ENCODE data around the gene GALNT10. TPM values are rescaled to one million over a fixed set of nuclear protein-coding genes. Genes with fewer than 3 reads are reported as not detected.
"Not testable (repeated sequence)": the region's sequence is repeated elsewhere in the genome, so short reads cannot be mapped to it uniquely, and the experiment has no call there.

Gene GALNT10
- polyA plus RNA-seq, 1 of the 3 experiments (the other 2 are of a cell fraction), result 56.3 TPM

- H3K9ac ChIP-seq, result no peak overlapping the region
Observed at GRCh38 chr5:154358516-154359220, 168.1 kb downstream of the GALNT10 start.

GRCh38 chr5:154359221-154359573 is 168.7 kb downstream of the GALNT10 start:
- Histone ChIP-seq H3K79me2 (ENCODE audit: insufficient read depth) (peaks cover 61% of the 10 kb centered on the region), H3K9me2 (no peaks in the 10 kb centered on the region), H3K9me3 (no peaks in the 10 kb centered on the region), H3F3A (replicated peaks; ENCODE audit: insufficient read depth) (peaks cover 5% of the 10 kb centered on the region), H3K36me3 (replicated peaks in 1 of 2; ENCODE audit: control insufficient read depth in 1 of 2, insufficient read depth in 2 of 2, low read length in 1 of 2) (peaks cover 3% of the 10 kb centered on the region in 2 experiments), H3K4me2 (no peak overlapping the region), H2AFZ (ENCODE audit: low read depth) (no peak overlapping the region), H3K4me1 (ENCODE audit: control insufficient read depth in 1 of 2, insufficient read depth in 2 of 2, low read depth in 1 of 2, low read length in 1 of 2) (peaks cover 8 to 29% of the 10 kb centered on the region in 2 experiments), H3K27ac (ENCODE audit: low read depth in 2 of 2, low read length in 1 of 2) (no peak overlapping the region), H3K27me3 (ENCODE audit: insufficient read depth) (no peaks in the 10 kb centered on the region), H3K4me3 (ENCODE audit: low read depth in 2 of 2, low read length in 1 of 2) (no peak overlapping the region), H3K9ac (no peak overlapping the region), H4K20me1 (ENCODE audit: insufficient read depth) (no peaks in the 10 kb centered on the region)
- TF ChIP-seq FOSL2 (IDR thresholded peaks at IDR 0.05; ENCODE audit: borderline replicate concordance, low read depth) (no peak), JUND (IDR thresholded peaks at IDR 0.05) (no peak), POLR2AphosphoS5 (IDR thresholded peaks at IDR 0.05; ENCODE audit: low read depth, low read length) (no peak), RFX5 (IDR thresholded peaks at IDR 0.05; ENCODE audit: low read length) (no peak), RAD21 (IDR thresholded peaks at IDR 0.05; ENCODE audit: low read length) (no peak), GABPA (IDR thresholded peaks at IDR 0.05; ENCODE audit: low read depth) (no peak), MEF2A (IDR thresholded peaks at IDR 0.05; ENCODE audit: borderline replicate concordance, low read depth) (no peak), MAX (IDR thresholded peaks at IDR 0.05; ENCODE audit: low read depth) (no peak), NRF1 (IDR thresholded peaks at IDR 0.05; ENCODE audit: low read depth, low read length) (no peak), GATA2 (CRISPR knock-in tag; IDR thresholded peaks at IDR 0.05) (no peak), ELF1 (IDR thresholded peaks at IDR 0.05) (no peak), ZBTB33 (IDR thresholded peaks at IDR 0.05; ENCODE audit: borderline replicate concordance, low read depth) (no peak), IRF3 (IDR thresholded peaks at IDR 0.05; ENCODE audit: low read depth, low read length) (no peak), RCOR1 (IDR thresholded peaks at IDR 0.05; ENCODE audit: low read length) (no peak), TCF12 (IDR thresholded peaks at IDR 0.05) (no peak), RXRA (IDR thresholded peaks at IDR 0.05; ENCODE audit: borderline replicate concordance, low read depth) (no peak), USF2 (IDR thresholded peaks at IDR 0.05; ENCODE audit: borderline replicate concordance, low read depth, low read length) (no peak), YY1 (IDR thresholded peaks at IDR 0.05; ENCODE audit: low read depth) (no peak)
- peak; percentile 48 for DNase-seq
- POLR2A ChIA-PET, result no interaction called here
- WGBS (ENCODE audit: low lambda C conversion rate), result 75% methylated on average over 4 of the region's 4 CpGs
- CTCF ChIA-PET, result interaction anchor here (1.4 kb wide), 1 partner anchor 44 kb away, joined by 3 read pairs; no protein-coding TSS in a partner anchor

More at GRCh38 chr5:154358516-154359220, 168.1 kb downstream of the GALNT10 start:
- Histone ChIP-seq H3K36me3 (replicated peaks in 1 of 2; ENCODE audit: control insufficient read depth in 1 of 2, insufficient read depth in 2 of 2, low read length in 1 of 2) (peaks cover 3% of the 10 kb centered on the region in 2 experiments), H3K9me3 (no peaks in the 10 kb centered on the region), H3K27ac (ENCODE audit: low read depth in 2 of 2, low read length in 1 of 2) (no peak overlapping the region), H2AFZ (ENCODE audit: low read depth) (no peak overlapping the region), H3K4me3 (ENCODE audit: low read depth in 2 of 2, low read length in 1 of 2) (no peak overlapping the region), H3K27me3 (ENCODE audit: insufficient read depth) (no peaks in the 10 kb centered on the region), H3K4me2 (no peak overlapping the region), H4K20me1 (ENCODE audit: insufficient read depth) (no peaks in the 10 kb centered on the region), H3F3A (replicated peaks; ENCODE audit: insufficient read depth) (no peaks in the 10 kb centered on the region), H3K79me2 (ENCODE audit: insufficient read depth) (peaks cover 61% of the 10 kb centered on the region), H3K9me2 (no peaks in the 10 kb centered on the region), H3K4me1 (ENCODE audit: control insufficient read depth in 1 of 2, insufficient read depth in 2 of 2, low read depth in 1 of 2, low read length in 1 of 2) (peaks cover 7 to 26% of the 10 kb centered on the region in 2 experiments)
- ChIA-PET POLR2A (no interaction called here), CTCF (interaction anchor here (1.0 to 1.4 kb wide), 2 partner anchors 12 to 45 kb away, joined by 3 read pairs; no protein-coding TSS in a partner anchor)
- 91% methylated on average over 11 of the region's 11 CpGs for WGBS (ENCODE audit: low lambda C conversion rate)
- TF ChIP-seq POLR2AphosphoS5 (IDR thresholded peaks at IDR 0.05; ENCODE audit: low read depth, low read length) (no peak), EZH2phosphoT487 (IDR thresholded peaks at IDR 0.05; ENCODE audit: borderline replicate concordance, low read depth) (no peak), JUND (IDR thresholded peaks at IDR 0.05) (no peak), SIN3A (IDR thresholded peaks at IDR 0.05; ENCODE audit: borderline replicate concordance, low read depth, low read length) (no peak)
- no peak for DNase-seq

GRCh38 chr5:154360241-154360640 is 169.7 kb downstream of the GALNT10 start:
- Histone ChIP-seq H3K4me1 (ENCODE audit: control insufficient read depth in 1 of 2, insufficient read depth in 2 of 2, low read depth in 1 of 2, low read length in 1 of 2) (peaks cover 17 to 25% of the 10 kb centered on the region in 2 experiments), H3K79me2 (ENCODE audit: insufficient read depth) (peaks cover 54% of the 10 kb centered on the region), H3F3A (replicated peaks; ENCODE audit: insufficient read depth) (peaks cover 12% of the 10 kb centered on the region)
- POLR2A ChIA-PET; H3K27ac ChIP-seq (ENCODE audit: low read depth in 2 of 2, low read length in 1 of 2); H3K4me3 ChIP-seq (ENCODE audit: low read depth in 2 of 2, low read length in 1 of 2); H3K4me2 ChIP-seq; H3K27me3 ChIP-seq (ENCODE audit: insufficient read depth); H3K9me3 ChIP-seq; H3K9ac ChIP-seq; H2AFZ ChIP-seq (ENCODE audit: low read depth); H3K9me2 ChIP-seq; CTCF ChIA-PET; DNase-seq; H3K36me3 ChIP-seq (replicated peaks in 1 of 2; ENCODE audit: control insufficient read depth in 1 of 2, insufficient read depth in 2 of 2, low read length in 1 of 2); H4K20me1 ChIP-seq (ENCODE audit: insufficient read depth): not testable (repeated sequence)
- 92% methylated on average over 7 of the region's 7 CpGs for WGBS (ENCODE audit: low lambda C conversion rate)
